HG03575 (cell line): Measurements from ENCODE around the gene CLCN5.

ENCODE experiments used
- ATAC-seq: cut with Tn5 transposase; IDR thresholded peaks from one replicate; pipeline ENCODE4 v1.9.1; 2021; ENCODE audit not compliant: unreplicated experiment, insufficient number of reproducible peaks, low FRiP score; ENCODE audit errors: extremely low read depth

The CLCN5 gene

DNA sequence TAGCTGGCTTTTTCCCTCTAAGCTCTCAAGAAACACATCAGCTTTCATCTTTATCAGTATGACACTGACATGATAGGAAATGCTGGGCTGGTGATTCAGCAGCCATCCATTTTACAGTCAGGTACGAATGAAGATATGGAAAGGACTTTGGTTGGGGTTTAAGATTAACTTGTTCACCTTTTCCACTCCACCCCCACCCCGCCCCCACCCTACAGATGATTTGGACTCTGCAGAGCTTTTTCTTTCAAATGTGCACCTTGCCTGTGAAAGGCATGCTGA is 145.8 kb downstream of the CLCN5 start:
- no peak for ATAC-seq

GRCh38 chrX:50068893-50069292 is 146.5 kb downstream of the CLCN5 start:
- ATAC-seq: no peak

DNA sequence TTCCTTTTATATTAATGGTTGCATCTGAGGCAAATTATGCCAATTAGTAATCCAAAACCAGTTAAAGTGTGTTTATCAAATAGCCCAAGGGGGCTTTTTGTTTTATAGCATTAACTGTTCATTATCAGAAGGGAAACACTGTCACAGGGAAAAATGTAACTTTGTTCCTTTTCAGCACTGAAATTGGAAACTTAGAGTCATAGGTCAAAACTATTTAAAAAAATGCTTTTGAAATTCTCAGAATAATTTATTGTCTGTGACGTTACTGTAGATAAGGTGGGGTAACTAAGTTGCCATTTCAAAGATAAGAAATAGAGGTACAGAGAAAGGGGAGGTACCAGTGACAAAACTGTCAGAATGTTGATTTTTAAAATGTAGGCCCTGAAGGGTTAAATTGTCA is 149.1 kb downstream of the CLCN5 start:
- ATAC-seq: no peak

GRCh38 chrX:50072110-50072509 is 149.7 kb downstream of the CLCN5 start:
- no peak for ATAC-seq

DNA sequence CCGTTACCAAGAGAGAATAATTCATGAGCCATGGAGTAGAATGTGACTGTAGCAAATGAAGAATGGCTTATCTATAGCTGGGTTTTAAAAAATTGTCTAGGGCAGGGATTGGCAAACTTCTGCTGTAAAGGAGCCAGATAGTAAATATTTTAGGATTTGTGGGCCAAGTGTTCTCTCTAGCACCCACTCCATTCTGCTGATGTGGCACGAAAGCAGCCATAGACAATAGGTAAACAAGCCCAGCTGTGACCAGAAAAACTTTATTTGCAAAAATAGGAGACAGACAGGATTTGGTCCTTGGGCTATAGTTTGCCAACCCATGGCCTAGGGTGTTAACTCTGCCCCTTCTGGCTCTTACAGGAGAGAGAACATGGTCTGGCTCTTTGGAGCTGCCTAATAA is 151.2 kb downstream of the CLCN5 start:
- no peak for ATAC-seq

DNA sequence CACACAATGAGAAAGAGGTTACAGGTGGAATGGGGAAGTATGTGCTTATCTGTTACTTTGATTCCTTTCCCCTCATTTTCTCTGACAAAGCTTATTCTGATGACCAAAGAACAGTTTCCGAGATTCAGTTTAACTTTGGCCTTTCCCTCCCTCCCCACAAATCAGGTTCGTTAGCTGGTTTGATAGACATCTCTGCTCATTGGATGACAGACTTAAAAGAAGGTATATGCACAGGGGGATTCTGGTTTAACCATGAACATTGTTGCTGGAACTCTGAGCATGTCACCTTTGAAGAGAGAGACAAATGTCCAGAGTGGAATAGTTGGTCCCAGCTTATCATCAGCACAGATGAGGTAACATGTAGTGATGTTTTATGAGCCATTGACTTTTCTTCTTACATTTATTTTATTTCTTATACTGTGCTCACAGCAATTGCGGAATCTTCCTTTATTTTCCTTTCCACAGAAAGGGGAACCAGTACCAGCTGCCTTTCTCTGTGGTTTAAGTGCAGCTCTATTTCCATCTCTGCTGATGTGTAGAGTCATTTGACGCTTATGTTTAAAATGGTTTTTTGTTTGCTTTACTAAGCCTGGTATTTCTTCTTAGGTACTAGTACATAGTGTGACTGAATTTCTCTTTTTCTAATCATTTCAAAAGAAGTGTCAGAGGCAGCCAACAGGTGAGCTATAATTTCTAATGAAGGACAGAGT is 153.4 kb downstream of the CLCN5 start:
- ATAC-seq: no peak

GRCh38 chrX:50081282-50081889 is 159.0 kb downstream of the CLCN5 start:
- ATAC-seq: no peak

DNA sequence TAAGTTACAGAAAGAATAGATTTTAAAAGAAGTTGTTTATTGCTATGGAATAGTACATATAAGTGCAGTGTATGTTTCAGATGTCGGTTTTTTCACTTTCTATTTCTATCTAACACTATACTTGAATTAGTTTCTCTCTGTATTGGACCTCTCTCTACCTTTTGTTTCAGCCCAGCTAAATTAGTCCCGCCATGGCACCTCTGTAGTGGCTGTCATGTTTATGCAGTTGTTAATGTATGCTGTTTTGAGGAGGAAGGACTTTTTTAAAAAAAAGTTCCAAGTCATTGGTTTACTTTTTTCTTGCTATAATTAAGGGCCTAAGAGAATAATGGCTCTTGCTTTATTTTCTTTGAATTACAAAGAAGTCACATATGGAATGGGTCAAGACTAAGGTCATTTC is 160.3 kb downstream of the CLCN5 start:
- no peak for ATAC-seq

- ATAC-seq: no peak
These were observed 166.2 kb downstream of the CLCN5 start for GRCh38 chrX:50088645-50089044.

DNA sequence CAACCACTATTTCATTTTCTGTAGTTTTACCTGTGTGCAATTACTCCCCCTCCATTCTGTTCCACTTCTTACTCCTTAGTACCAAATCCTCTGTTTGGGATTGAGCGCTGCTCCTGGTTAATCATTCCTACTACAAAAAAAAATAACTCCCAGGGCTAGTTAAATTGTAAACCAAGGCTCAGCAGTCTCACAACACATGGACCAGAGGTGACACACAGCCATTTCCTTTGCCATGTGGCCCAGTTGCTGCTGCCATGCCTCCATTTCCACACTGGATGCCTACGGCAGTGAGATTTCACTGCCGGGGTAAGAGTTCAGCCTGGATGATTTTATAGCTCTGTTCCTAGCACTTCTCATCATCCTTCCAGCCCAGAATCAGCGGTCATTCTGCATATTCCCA is 171.2 kb downstream of the CLCN5 start:
- no peak for ATAC-seq

DNA sequence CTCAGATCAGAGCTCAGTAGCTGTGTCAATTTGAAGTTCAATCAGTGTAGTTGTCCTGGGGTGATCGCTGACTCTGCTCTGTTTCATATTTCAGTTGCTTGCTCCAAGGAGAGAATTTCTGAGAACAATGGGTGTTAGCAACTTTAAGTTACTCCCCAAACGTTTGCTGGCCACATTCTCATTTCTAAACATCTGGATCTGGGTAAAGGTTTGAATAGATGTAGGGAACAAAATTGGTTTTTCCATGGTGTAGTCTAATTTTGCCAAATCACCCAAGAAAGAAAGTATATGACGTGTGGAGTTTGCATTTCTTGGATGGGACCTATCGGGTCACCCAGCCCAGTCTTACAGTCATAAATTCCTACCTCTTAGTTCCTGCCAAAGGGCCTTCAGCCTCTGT is 174.7 kb downstream of the CLCN5 start:
- ATAC-seq: no peak

DNA sequence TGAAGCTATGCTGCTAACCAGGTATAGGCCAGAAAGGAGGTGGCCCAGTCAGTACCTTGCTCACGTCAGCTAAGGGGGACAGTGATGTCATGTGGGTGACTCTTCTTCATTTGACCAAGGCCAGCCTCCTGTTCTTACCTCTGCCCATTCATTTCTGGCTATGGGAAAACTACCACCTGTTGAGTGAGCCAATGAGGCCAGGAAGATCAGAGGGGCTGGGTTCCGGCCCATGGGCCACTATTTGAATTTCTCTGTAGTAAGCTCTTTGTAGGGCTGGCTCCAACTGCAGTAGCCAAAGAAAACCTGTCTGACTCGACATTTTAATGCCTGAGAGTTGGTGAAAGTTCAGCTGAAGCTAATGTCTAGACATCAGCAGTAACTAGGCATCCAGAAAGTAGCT is 175.8 kb downstream of the CLCN5 start:
- ATAC-seq: no peak

DNA sequence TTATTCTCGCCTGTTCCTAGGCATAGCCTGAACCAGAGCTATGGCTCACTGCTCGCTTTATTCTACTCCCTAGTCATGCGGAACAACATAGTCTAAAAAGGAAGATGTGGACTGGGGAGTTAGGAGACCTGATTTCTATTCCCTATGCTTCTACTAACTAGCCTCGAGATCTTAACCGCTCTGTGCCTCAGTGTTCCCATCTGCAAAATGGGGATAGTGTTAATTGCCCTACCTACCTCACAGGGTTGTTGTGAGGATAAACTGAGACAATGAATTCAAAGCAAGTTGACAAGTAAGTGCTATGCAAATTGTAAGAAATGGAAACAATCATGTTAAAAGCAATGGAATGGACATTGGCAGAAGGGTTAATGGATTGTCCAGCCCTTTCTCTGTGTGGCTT is 176.4 kb downstream of the CLCN5 start:
- no peak for ATAC-seq

DNA sequence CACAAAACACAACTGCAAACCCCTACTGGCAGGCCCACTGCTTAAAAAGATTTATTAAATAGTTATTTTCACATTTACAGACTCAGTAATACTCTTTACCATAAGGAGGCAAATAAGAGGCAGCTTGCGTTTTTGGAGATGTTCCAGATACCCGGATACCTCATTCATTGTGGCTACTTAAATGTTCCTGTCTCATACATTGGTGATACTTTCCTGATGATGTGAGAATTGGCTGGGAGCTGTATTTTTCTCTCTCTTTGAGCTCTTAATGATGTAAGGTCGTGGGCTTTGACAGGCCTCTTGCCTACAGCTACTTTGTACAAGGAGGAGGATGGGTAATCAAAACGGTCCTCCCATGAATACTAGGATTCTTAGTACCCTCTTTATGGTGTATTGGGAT is 176.9 kb downstream of the CLCN5 start:
- no peak for ATAC-seq

- ATAC-seq: no peak
These were observed 177.8 kb downstream of the CLCN5 start for GRCh38 chrX:50100188-50100587.

DNA sequence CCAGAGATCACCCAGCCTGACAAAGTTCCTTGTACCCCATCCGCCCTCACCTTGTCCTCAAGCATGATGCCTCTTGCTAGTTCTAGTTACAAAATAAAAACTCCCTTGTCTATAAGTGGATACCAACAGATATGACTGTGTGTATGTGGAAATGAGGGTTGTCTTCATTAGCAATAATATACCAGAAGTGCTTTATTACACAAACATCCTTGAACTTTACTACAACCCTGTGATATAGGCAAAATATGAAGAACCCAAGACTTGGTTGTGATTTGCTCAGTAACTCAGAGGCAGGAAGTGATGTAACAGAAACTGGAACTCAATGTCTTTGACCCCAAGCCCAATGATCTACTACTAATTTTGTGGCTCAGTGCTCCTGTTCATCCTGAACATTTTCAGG is 180.8 kb downstream of the CLCN5 start:
- no peak for ATAC-seq

GRCh38 chrX:50103866-50104566 is 181.6 kb downstream of the CLCN5 start:
- no peak for ATAC-seq

GRCh38 chrX:50106051-50106675 is 183.8 kb downstream of the CLCN5 start:
- no peak for ATAC-seq

DNA sequence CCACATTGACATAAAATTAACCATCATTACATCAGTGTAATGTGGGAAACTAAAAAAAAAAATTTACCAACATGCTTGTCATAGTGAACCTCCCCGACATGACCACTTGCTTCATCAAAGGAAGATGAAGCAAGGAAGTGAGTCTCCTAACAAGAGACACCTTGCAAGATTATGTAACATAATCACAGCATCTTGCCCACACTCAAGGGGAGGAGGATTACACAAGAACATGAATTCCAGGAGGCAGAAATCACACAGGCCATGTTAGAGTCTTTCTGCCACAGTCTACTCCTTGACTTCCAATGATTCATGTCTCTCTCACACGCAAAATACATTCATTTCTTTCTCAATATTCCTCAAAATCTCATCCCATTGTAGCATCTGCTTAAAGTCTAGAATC is 185.1 kb downstream of the CLCN5 start:
- ATAC-seq: no peak

DNA sequence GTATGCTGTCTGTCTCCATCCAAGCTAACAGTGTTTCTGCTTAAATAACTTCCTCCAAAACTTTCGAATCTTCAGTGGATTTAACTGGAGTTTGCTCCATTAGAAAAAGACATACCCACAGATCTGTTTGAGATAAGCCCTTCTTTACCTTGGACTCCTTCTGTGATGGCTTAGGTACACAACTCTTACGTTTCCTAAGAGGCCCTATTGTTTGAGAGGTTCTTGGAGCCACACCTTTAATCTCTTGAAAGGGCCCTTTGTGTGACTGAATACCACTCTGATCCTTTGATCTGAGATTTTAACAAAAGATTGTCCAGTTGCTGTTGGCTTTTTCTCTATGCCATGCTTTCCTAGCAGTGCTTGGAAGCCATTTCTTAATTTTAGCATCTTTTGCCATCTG is 185.9 kb downstream of the CLCN5 start:
- ATAC-seq: no peak
